SJSA1 (cell line): Measurements from ENCODE around the gene GCAT. TPM values are rescaled to one million over a fixed set of nuclear protein-coding genes. Genes with fewer than 3 reads are reported as not detected.
A peak's percentile ranks its signal among the peaks of the same experiment; 100 is the strongest.

Experiments used
- DNase-seq, 2 experiments: peaks; one replicate each; pipeline ENCODE4 v3.0.0-alpha.2; 2015 to 2020; ENCODE audit warnings: low spot score in 2 of 2, low read depth in 1 of 2
- H3K27ac ChIP-seq: fragments of 250-450 bp; sonication (Bioruptor Pico); 2 replicates; pipeline ENCODE4 v1.5.1; 2020; ENCODE audit warnings: mild to moderate bottlenecking, moderate library complexity
- H3K27me3 ChIP-seq: fragments of 250-450 bp; sonication (Bioruptor Pico); replicated peaks from 2 replicates; pipeline ENCODE4 v1.5.1; 2020; ENCODE audit warnings: mild to moderate bottlenecking, moderate library complexity
- H3K36me3 ChIP-seq: fragments of 250-450 bp; sonication (Bioruptor Pico); 2 replicates; pipeline ENCODE4 v1.5.1; 2020; ENCODE audit warnings: mild to moderate bottlenecking
- H3K4me1 ChIP-seq: fragments of 250-450 bp; sonication (Bioruptor Pico); replicated peaks from 2 replicates; pipeline ENCODE4 v1.6.1; 2021; ENCODE audit warnings: mild to moderate bottlenecking
- H3K4me3 ChIP-seq: fragments of 250-450 bp; sonication (Bioruptor Pico); 2 replicates; pipeline ENCODE4 v1.5.1; 2020; ENCODE audit warnings: mild to moderate bottlenecking
- H3K9me3 ChIP-seq: fragments of 250-450 bp; sonication (Bioruptor Pico); replicated peaks from 2 replicates; pipeline ENCODE4 v1.5.1; 2020; ENCODE audit warnings: mild to moderate bottlenecking
- total RNA-seq: library from RNA; depleted of rRNA; stranded (reverse); fragments of >200 nt; shearing (Covaris generic); gene quantifications from 2 replicates; pipeline ENCODE4 v1.2.3, GENCODE V29; 2014

Gene GCAT
- total RNA-seq, 1 experiment from 2014 or later = 54.7 TPM

DNA sequence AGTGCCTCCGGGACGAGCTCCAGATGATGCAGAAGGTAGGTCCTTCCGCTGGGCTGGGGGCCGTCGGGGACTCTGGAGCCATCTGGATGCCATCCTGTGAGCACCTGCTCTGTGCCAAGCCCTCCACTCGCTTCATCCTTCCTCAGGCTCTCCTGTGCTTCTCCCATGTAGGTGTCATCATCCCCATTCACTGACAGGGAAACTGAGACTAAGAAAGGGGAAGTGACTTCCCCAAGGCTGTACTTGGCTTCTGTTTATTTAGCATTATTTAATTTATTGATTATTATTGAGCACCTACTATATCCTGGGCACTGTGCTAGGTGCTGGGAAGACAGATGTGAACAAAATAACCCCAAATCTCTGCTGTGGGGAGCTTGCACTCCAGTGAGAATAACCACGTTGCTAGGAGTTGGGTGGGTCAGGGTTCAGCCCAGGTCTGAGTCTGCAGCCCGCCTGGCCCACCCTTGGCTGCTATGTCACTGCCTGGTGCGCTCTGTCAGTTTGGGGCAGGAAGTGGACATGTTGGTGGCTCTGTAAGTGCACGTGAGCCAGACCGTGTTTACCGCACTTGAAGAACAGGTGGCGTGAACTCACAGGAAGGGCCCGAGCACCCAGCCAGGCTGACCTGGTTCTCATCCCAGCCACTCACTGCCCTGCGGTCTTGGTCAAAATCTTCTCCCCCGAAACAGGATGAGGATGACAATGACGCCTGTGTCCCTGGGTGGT is 35.9 kb upstream of the GCAT start:
- Histone ChIP-seq H3K27me3 (no peaks in the 10 kb centered on the region), H3K4me3 (no peak overlapping the region), H3K4me1 (peaks cover 26% of the 10 kb centered on the region), H3K27ac (no peak overlapping the region), H3K9me3 (no peaks in the 10 kb centered on the region), H3K36me3 (peaks cover 76% of the 10 kb centered on the region)
- no peak for DNase-seq

DNA sequence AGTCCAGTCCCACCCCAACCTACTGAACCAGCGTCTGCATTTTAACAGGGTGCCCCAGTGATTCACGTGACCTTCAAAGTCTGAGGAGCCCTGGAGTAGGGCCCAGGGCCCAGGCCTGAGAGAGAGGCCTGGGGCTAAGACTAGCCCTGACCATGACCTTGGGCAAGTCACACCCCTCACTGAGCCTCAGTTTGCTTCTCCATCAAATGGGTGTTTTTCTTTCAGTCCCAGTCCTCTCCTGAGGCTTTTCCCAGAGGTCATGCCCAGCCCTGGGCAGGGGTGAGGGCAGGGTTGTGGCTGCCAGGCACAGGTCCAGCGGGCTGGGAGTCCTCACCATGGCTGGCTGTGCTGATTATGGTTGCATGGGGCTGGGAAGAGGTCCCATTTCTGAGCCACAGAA is 33.0 kb upstream of the GCAT start:
- Histone ChIP-seq H3K27ac (0 out of 2 replicates have a peak overlapping the region, but pooled peaks have one; percentile 96), H3K36me3 (peaks cover 52% of the 10 kb centered on the region), H3K4me1 (peaks cover 48% of the 10 kb centered on the region), H3K4me3 (no peak overlapping the region), H3K9me3 (no peaks in the 10 kb centered on the region), H3K27me3 (no peaks in the 10 kb centered on the region)
- no peak for DNase-seq

DNA sequence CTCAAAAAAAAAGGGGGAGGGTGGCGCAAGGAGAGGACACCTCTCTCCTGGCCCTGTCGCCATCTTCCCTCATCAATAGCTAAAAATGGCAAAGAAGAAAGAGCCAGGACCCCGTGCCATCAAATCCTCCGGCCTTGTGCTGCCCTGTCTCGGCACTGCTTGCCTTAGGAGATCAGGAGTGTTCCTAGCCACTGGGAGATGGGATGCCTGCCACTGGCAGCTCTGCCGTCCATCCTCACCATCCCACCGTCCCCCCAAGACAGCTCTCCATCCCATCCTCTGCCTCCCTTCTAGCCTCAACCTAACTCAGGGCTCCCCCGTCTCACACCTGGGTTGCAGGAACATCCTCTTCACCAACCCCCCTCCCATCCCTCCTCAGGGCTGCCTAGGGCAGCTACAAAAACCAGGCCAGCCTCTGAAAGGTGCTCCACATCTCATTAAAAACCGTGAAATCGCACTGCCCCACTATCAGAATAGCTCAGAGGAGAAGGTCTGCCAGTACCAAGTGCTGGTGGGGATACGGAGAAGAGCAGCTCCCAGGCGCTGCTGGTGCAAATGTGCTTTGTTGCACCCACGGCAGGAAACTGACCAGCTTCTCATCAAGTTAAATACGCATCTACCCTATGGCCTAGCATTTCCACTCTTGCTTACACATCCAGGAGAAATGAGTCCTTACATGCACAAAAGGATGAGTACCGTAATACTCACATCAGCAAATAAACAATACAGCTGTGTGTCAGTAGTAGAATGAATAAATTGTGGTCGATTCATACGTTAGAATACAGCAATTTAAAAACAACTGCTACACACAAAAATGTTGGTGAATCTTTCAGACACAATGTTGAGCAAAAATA is 31.7 kb upstream of the GCAT start:
- Histone ChIP-seq H3K9me3 (no peaks in the 10 kb centered on the region), H3K27ac (peak overlapping the region; percentile 96), H3K4me1 (peaks cover 48% of the 10 kb centered on the region), H3K27me3 (no peaks in the 10 kb centered on the region), H3K4me3 (no peak overlapping the region), H3K36me3 (peaks cover 41% of the 10 kb centered on the region)
- DNase-seq = peak; percentile 77 to 89

DNA sequence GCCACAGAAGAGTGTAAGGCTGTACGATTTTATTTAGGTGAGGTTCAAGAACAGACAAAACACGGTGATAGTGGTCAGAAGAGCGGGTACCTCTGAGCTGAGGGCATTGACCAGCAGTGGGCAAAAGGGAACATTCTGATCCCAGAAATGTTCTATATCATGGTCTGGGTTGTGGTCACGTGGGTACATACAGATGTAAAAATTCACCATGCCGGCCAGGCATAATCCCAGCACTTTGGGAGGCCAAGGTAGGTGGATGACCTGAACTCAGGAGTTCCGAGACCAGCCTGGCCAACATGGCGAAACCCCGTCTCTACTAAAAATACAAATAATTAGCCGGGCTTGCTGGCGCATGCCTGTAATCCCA is 31.1 kb upstream of the GCAT start:
- no peak for DNase-seq
- peaks cover 35% of the 10 kb centered on the region for H3K36me3 ChIP-seq
- H3K27me3 ChIP-seq = no peaks in the 10 kb centered on the region
- peak overlapping the region; percentile 96 for H3K27ac ChIP-seq
- no peaks in the 10 kb centered on the region for H3K9me3 ChIP-seq
- peaks cover 52% of the 10 kb centered on the region for H3K4me1 ChIP-seq
- 0 out of 2 replicates have a peak overlapping the region, but pooled peaks have one; percentile 1 for H3K4me3 ChIP-seq

DNA sequence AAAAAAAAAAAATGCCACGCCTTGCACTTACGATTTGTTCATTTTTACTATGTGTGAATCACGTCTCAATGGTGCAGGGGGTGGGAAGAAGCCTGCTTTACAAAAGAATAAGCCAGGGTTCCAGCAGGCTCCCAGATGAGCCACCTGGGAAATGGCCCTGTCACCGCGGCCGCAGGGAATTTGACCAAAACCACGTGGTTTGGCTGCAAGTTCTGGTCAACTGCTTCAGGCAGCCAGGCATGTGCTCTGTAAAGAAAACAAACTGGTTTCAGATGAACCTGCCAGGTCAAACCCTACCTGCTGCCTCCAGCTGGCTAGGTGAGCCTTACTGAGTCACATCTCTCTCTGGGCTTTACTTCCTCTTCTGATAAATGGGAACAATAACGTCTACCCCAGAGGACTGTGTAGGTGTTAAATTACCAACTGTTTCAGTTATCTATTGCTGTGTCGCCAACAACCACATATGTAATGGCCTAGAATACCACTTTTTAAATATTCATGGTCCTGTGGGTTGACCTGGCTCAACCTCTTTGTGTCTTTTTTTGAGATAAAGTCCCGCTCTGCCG is 30.5 kb upstream of the GCAT start:
- H3K4me1 ChIP-seq = peaks cover 57% of the 10 kb centered on the region
- peaks cover 29% of the 10 kb centered on the region for H3K36me3 ChIP-seq
- H3K27me3 ChIP-seq = no peaks in the 10 kb centered on the region
- H3K27ac ChIP-seq = peak overlapping the region; percentile 96
- peak; percentile 88 to 90 for DNase-seq
- no peaks in the 10 kb centered on the region for H3K9me3 ChIP-seq
- H3K4me3 ChIP-seq = no peak overlapping the region

DNA sequence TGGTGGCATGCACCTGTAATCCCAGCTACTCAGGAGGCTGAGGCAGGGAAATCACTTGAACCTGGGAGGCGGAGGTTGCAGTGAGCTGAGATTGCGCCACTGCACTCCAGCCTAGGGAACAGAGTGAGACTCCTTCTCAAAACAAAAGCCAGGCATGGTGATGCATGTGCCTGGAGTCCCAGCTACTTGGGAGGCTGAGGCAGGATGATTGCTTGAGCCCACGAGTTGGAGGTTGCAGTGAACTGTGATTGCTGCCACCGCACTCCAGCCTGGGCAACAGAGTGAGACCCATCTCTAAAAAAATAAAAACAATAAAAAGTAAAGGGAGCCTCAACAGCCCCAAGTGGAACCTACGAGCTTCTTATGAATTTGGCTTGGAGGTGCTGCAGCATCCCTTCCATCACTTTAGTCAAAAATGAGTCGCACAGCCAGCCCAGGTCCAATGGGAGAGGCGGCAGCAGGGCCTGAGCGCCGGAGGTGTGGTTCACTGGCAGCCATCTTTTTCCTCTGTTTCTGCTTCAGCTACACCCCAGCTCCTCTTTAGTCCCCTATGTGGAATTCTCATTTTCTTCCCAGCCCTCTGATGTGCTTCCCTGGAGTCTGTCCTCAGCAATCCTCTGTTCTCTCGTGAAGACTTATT is 29.2 kb upstream of the GCAT start:
- no peak overlapping the region for H3K27ac ChIP-seq
- H3K27me3 ChIP-seq = no peaks in the 10 kb centered on the region
- H3K4me1 ChIP-seq = peaks cover 70% of the 10 kb centered on the region
- no peak overlapping the region for H3K4me3 ChIP-seq
- DNase-seq = no peak
- peaks cover 16% of the 10 kb centered on the region for H3K36me3 ChIP-seq
- no peaks in the 10 kb centered on the region for H3K9me3 ChIP-seq

DNA sequence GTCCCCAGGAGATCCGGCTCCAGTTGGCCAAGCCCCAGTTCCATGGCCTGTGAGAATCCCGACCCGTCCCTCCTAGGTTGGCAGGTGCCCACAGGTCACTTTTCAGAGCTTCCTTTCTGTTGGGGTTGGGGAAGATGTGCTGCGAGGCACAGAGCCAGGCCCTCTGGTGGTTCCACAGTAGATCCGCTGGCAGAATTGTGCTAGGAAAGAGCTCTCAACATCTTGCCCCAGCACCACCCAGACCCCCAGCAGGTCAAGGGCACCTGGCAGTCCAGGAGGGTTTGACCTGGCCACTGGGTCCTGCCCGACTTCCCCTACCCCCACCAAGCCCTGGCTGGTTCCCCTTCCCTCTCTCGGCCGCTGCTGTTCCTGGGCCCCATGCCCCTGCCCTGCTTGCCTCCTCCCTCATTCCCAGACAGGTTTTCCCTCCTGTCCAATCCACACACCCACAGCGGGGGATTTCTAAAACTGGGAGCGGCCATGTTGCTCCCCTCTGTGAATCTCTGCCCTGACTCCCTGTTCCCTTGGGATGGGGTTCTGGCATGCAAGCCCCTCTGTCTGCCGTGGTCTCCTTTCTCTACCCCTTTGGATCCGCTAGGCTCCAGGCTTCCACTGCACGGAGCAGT is 26.2 kb upstream of the GCAT start:
- Histone ChIP-seq H3K36me3 (no peaks in the 10 kb centered on the region), H3K27me3 (no peaks in the 10 kb centered on the region), H3K9me3 (no peaks in the 10 kb centered on the region), H3K27ac (peak overlapping the region; percentile 25; the same call in 1 of the 2 replicates), H3K4me1 (peaks cover 50% of the 10 kb centered on the region), H3K4me3 (no peak overlapping the region)
- DNase-seq = no peak

DNA sequence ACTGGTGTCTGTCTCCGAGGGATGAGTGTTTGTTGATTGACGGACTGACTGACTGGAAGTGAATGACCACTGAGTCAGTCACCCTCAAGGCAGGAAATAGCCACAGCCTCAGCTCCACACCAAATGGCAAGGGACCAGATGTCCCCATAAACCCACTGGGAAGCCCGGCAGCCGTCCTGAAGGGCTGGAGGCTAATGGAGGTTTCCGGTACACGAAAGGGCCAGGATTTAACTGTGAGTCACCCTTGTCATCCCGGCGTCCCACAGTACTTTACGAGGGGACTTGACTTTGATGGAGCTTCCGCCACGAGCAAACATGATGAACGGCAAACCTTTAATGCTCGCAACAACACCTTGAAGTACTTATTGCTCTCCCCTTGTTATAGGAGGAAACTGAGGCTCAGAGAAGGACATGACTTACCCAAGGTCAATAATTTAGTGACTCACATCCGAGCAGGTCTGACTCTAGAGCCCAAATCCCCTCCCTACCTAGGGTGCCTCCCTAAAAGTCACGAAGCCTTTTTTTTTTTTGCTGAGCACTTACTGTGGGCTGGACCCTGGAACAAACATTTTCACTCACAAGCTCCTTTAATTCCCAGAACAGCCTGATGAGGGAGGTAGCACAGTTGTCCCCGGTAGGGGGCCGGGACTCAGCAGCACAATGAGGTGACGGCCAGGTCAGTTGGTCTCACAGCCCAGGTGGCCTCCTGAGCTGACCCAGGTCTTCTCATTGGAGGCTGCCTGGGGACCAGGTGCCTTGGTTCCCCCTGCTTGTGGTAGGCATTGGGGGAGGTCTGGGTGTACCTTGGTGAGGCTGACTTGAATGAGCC is 25.2 kb upstream of the GCAT start:
- H3K36me3 ChIP-seq = no peaks in the 10 kb centered on the region
- no peaks in the 10 kb centered on the region for H3K27me3 ChIP-seq
- no peak overlapping the region for H3K4me3 ChIP-seq
- peaks cover 40% of the 10 kb centered on the region for H3K4me1 ChIP-seq
- H3K27ac ChIP-seq = peak overlapping the region; percentile 25
- H3K9me3 ChIP-seq = no peaks in the 10 kb centered on the region
- DNase-seq = peak; percentile 78 to 87

DNA sequence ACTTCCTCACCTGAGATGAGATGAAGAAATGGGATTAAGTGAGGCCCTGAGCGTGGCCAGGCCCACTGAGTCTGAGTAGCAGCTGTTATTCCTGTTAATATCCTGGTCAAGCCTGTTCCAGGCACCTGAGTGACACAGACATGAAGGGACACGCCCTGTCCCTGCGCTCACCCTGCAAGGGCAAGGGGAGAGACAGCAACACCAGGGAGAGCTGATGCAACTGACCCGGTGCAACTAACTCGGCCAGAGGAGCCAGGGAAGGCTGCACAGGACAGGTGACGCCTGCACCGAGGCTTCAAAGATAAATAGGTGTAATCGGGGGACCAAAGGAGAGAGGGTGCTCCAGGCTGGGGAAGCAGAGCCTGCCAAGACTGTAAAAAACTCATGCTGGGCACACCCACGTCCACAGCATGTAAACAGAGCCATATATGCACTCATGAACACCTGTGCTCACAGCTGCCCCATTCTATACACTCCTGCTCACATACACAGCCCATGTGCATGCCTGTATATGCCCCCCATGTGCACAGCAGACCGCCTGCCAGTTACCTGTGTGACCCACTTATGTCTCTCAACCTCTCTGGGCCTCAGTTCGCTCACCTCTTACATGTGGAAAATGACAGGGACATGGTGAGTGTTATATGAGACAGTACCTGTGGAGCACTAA is 22.8 kb upstream of the GCAT start:
- no peaks in the 10 kb centered on the region for H3K36me3 ChIP-seq
- no peak overlapping the region for H3K4me3 ChIP-seq
- peaks cover 24% of the 10 kb centered on the region for H3K4me1 ChIP-seq
- no peak overlapping the region for H3K27ac ChIP-seq
- no peaks in the 10 kb centered on the region for H3K9me3 ChIP-seq
- no peak for DNase-seq
- no peaks in the 10 kb centered on the region for H3K27me3 ChIP-seq

DNA sequence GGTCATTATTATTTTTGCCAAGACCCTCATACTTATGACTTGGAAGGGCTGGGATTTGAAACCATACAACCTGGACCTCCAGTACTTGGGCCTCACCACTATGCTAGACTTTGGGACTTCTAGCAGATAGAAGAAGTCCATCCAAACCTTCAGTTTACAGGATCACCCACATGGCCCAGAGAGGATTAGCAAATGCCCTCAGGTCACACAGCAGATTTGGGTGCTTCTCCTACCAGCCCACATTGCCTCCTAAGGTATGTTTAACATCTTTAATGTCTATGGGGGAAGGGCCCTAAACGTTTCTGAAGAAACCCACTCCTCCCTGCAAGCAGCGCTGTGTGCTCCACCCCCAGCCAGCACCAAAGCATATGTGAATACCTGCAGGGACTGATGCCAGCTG is 17.5 kb upstream of the GCAT start:
- H3K27me3 ChIP-seq = no peaks in the 10 kb centered on the region
- no peak for DNase-seq
- H3K27ac ChIP-seq = no peak overlapping the region
- no peak overlapping the region for H3K4me3 ChIP-seq
- H3K4me1 ChIP-seq = no peaks in the 10 kb centered on the region
- H3K9me3 ChIP-seq = no peaks in the 10 kb centered on the region
- no peaks in the 10 kb centered on the region for H3K36me3 ChIP-seq

DNA sequence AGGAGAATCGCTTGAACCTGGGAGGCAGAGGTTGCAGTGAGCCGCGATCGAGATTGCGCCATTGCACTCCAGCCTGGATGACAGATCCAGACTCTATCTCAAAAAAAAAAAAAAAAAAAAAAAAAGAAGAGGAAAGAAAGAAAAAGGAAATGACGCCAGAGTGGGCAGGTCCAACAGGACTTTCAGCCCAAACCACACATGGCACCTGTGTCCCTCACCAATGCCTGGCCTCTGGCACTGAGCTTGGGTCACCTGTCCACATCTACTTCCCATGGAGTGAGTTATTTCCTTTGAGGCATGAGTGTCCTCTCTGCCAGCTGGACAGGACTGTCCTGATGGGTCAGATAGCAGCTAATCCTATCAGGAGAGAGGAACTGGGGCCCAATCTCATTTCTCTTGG is 15.2 kb upstream of the GCAT start:
- H3K36me3 ChIP-seq = no peaks in the 10 kb centered on the region
- no peak overlapping the region for H3K27ac ChIP-seq
- no peak for DNase-seq
- H3K4me3 ChIP-seq = no peak overlapping the region
- H3K9me3 ChIP-seq = no peaks in the 10 kb centered on the region
- H3K27me3 ChIP-seq = no peaks in the 10 kb centered on the region
- H3K4me1 ChIP-seq = no peaks in the 10 kb centered on the region

DNA sequence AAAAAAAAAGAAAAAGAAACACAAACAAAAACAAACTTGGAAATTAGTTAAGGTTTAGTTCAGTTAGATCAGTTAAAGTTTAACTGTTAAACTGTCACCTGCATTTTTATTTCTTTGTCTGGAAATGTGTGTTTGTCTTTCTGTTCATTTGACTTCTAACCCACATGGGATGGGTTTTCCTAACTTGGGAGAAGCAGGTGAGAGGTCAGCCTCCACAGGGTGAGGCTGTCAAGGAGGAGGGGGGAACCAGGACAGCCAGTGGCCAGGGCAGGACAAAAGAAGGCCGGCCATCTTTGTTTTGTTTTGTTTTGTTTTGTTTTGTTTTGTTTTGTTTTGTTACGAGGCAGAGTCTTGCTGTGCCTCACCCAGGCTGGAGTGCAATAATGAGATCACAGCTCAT is 13.4 kb upstream of the GCAT start:
- Histone ChIP-seq H3K27ac (no peak overlapping the region), H3K36me3 (no peaks in the 10 kb centered on the region)
- no peak for DNase-seq

More for the DNA sequence above, 13.4 kb upstream of the GCAT start:
- H3K4me3 ChIP-seq = no peak overlapping the region
- no peaks in the 10 kb centered on the region for H3K27me3 ChIP-seq
- no peaks in the 10 kb centered on the region for H3K4me1 ChIP-seq
- H3K9me3 ChIP-seq = no peaks in the 10 kb centered on the region
